K562 (cell line): Measurements from ENCODE around the gene ADIG. TPM values are rescaled to one million over a fixed set of nuclear protein-coding genes. Genes with fewer than 3 reads are reported as not detected.

ENCODE experiments used
- ATAC-seq: fragments of 200-7000 bp; cut with Tn5 transposase; 3 replicates; pipeline ENCODE4 v1.9.1; 2020; ENCODE audit warnings: moderate library complexity
- BruUV-seq: library from RNA; stranded (reverse); fragments of 400-500 nt; replicated peaks from 2 replicates; lab custom pipeline; 2021; lab: Mats Ljungman, UMichigan
- CTCF ChIA-PET: fragments of 300-600 bp; formaldehyde crosslinking; extraction: SDS; loops from one replicate; lab custom pipeline; 2021; ENCODE audit warnings: low intra/inter-chr PET ratio; lab: Yijun Ruan, JAX
- POLR2A ChIA-PET: fragments of 300-600, 350-650 bp; sonication (Branson Sonifier 250); formaldehyde crosslinking; extraction: SDS; loops from one replicate; lab custom pipeline; 2021; ENCODE audit warnings: antibody characterized with exemption, inconsistent platforms; lab: Yijun Ruan, JAX
- DNase-seq, 4 experiments: peaks; one replicate each; pipeline versions ENCODE4 v3.0.0 to v3.0.0-alpha.2; 2011 to 2018; ENCODE audit warnings: low spot score in 3 of 4, mixed read lengths in 3 of 4; ENCODE audit errors: extremely low read depth in 1 of 4
- FAIRE-seq: peaks from 2 replicates; lab custom pipeline; 2011; peaks lifted over from hg19 to GRCh38; lab: Jason Lieb, UNC
- H2AFZ ChIP-seq: 2 replicates; pipeline ENCODE4 v1.6.0; 2011; ENCODE audit warnings: low read depth, low read length, control low read depth, inconsistent platforms
- H3K27ac ChIP-seq: fragments of 200-600 bp; 3 replicates; pipeline ENCODE4 v1.8.0; 2011; ENCODE audit warnings: low read depth, mild to moderate bottlenecking, control low read depth, inconsistent platforms, low read length, moderate library complexity, mixed read lengths; ENCODE audit errors: extremely low read depth
- H3K27me3 ChIP-seq, 2 experiments: fragments of 300-600 bp in 1 of 2; 2 replicates in 1 of 2; 3 replicates in 1 of 2; pipeline versions ENCODE4 v1.6.0 to v1.8.0; 2011; ENCODE audit warnings: inconsistent platforms in 2 of 2, low read length in 2 of 2, mild to moderate bottlenecking in 1 of 2, mixed read lengths in 1 of 2, moderate library complexity in 1 of 2; ENCODE audit not compliant: control insufficient read depth in 2 of 2, insufficient read depth in 2 of 2
- H3K36me3 ChIP-seq: fragments of 300-600 bp; 3 replicates; pipeline ENCODE4 v1.8.0; 2011; ENCODE audit warnings: mild to moderate bottlenecking, low read length, inconsistent platforms; ENCODE audit not compliant: control insufficient read depth, insufficient read depth
- H3K4me1 ChIP-seq, 2 experiments: fragments of 200-600 bp in 1 of 2; replicated peaks in 1 of 2; 2 replicates in 1 of 2; 3 replicates in 1 of 2; pipeline versions ENCODE4 v1.5.1 to v1.8.0; 2011; ENCODE audit warnings: inconsistent platforms in 2 of 2, low read length in 2 of 2, mild to moderate bottlenecking in 1 of 2, mixed read lengths in 1 of 2, moderate library complexity in 1 of 2; ENCODE audit not compliant: control insufficient read depth in 2 of 2, insufficient read depth in 2 of 2
- H3K4me2 ChIP-seq: 2 replicates; pipeline ENCODE4 v1.6.1; 2011; ENCODE audit warnings: low read length, control low read depth, inconsistent platforms, mixed read lengths; ENCODE audit not compliant: insufficient read depth
- H3K4me3 ChIP-seq: fragments of 200-600 bp; sonication (generic), shearing (Covaris generic); 2 replicates; pipeline ENCODE4 v1.5.1; 2016; ENCODE audit warnings: control low read depth, inconsistent platforms
- H3K79me2 ChIP-seq: fragments of 200-600 bp; 3 replicates; pipeline ENCODE4 v1.8.0; 2011; ENCODE audit warnings: low read length, inconsistent platforms; ENCODE audit not compliant: control insufficient read depth, insufficient read depth
- H3K9ac ChIP-seq, 2 experiments: 2 replicates each; pipeline versions ENCODE4 v1.6.0 to v1.6.1; 2011; ENCODE audit warnings: low read depth in 2 of 2, low read length in 2 of 2, control low read depth in 1 of 2, inconsistent platforms in 1 of 2, mild to moderate bottlenecking in 1 of 2, mixed read lengths in 1 of 2; ENCODE audit not compliant: insufficient read depth in 1 of 2
- H3K9me1 ChIP-seq: one replicate; pipeline ENCODE4 v1.6.0; 2011; ENCODE audit warnings: inconsistent platforms, mild to moderate bottlenecking, low read length, moderate library complexity; ENCODE audit not compliant: control insufficient read depth, insufficient read depth
- H3K9me3 ChIP-seq: replicated peaks from 2 replicates; pipeline ENCODE4 v1.5.1; 2011; ENCODE audit warnings: low read depth, low read length, inconsistent platforms; ENCODE audit not compliant: control insufficient read depth, insufficient read depth
- H4K20me1 ChIP-seq: replicated peaks from 2 replicates; pipeline ENCODE4 v1.6.1; 2011; ENCODE audit warnings: low read length, inconsistent platforms, mixed read lengths; ENCODE audit not compliant: control insufficient read depth, insufficient read depth
- ATF4 ChIP-seq: fragments of 450-650 bp; formaldehyde crosslinking; IDR thresholded peaks from 2 replicates; pipeline ENCODE4 v1.4.0; 2022; ENCODE audit warnings: mild to moderate bottlenecking, moderate library complexity
- GATA2 ChIP-seq: sonication (generic); formaldehyde crosslinking; IDR thresholded peaks from 2 replicates; pipeline ENCODE4 v1.4.0; 2020; ENCODE audit warnings: mild to moderate bottlenecking, missing genetic modification reagents
- MCM2 ChIP-seq: fragments of 450-650 bp; IDR thresholded peaks from 2 replicates; pipeline ENCODE4 v1.6.1; 2017; ENCODE audit warnings: low read depth, mild to moderate bottlenecking
- MYBL2 ChIP-seq, 2 experiments: fragments of 450-650 bp in 1 of 2; sonication (generic) in 1 of 2; formaldehyde crosslinking in 1 of 2; IDR thresholded peaks; 2 replicates each; pipeline versions ENCODE4 v1.6.1 to v1.8.1; 2017 to 2022; ENCODE audit warnings: borderline replicate concordance in 1 of 2, inconsistent platforms in 1 of 2, low read depth in 1 of 2, mild to moderate bottlenecking in 1 of 2, missing genetic modification reagents in 1 of 2, moderate library complexity in 1 of 2
- XRCC4 ChIP-seq: IDR thresholded peaks from one replicate; pipeline ENCODE4 v1.6.1; 2011; ENCODE audit not compliant: insufficient read depth, insufficient read length; ENCODE audit errors: extremely low read depth
- ZBED1 ChIP-seq: IDR thresholded peaks from 2 replicates; pipeline ENCODE4 v1.6.1; 2014
- ZHX1 ChIP-seq: fragments of 150-350 bp; conservative IDR thresholded peaks from 2 replicates; pipeline ENCODE4 v1.6.1; 2014; ENCODE audit warnings: low read length
- ZNF263 ChIP-seq: sonication (generic); formaldehyde crosslinking; IDR thresholded peaks from 2 replicates; pipeline ENCODE4 v1.8.0; 2022; ENCODE audit warnings: mild to moderate bottlenecking, missing genetic modification reagents, borderline replicate concordance
- ZNF318 ChIP-seq, 2 experiments: fragments of 450-650 bp; IDR thresholded peaks; 2 replicates each; pipeline ENCODE4 v1.6.1; 2016; ENCODE audit warnings: mild to moderate bottlenecking in 2 of 2, borderline replicate concordance in 1 of 2, low read depth in 1 of 2, moderate library complexity in 1 of 2
- WGBS: fragments of 100-300 bp; shearing (Covaris generic); methylation state at CpG from one replicate; pipeline ENCODE4 v1.1.6; 2016; ENCODE audit warnings: low coverage, mixed read lengths; ENCODE audit not compliant: insufficient coverage; ENCODE audit errors: missing lambda C conversion rate; 5-methylcytosine and 5-hydroxymethylcytosine counted together
- in situ Hi-C: fragments of 300-500 bp; cut with MboI; formaldehyde crosslinking; loops from 4 replicates; pipeline ENCODE4 v1.15.0; 2018; ENCODE audit warnings: inconsistent platforms, mixed read lengths
- intact Hi-C: fragments of 100-400 bp; cut with micrococcal nuclease; formaldehyde crosslinking; loops from 2 replicates; pipeline ENCODE4 v1.14.2; 2022
- polyA plus RNA-seq, 8 experiments: library from polyadenylated mRNA; depleted of rRNA in 4 of 8; stranded (reverse) in 5 of 8; unstranded in 3 of 8; fragments of >200 nt; fragmentation: Nextera tagmentation in 2 of 8; fragmentation: Illumina TruSeq in 1 of 8; extraction: Ambion mirVana in 2 of 8; extraction: Trizol in 1 of 8; gene quantifications; 2 replicates each; pipeline versions ENCODE4 v1.2.1 to v1.2.3, GENCODE V29; 2011 to 2014; ENCODE audit warnings: inconsistent platforms in 1 of 8, missing spikeins in 1 of 8
- total RNA-seq, 7 experiments: library from RNA; depleted of rRNA in 6 of 7; stranded (reverse); fragments of >200 nt in 6 of 7; fragmentation: Illumina TruSeq in 2 of 7; extraction: Trizol in 2 of 7; gene quantifications; 2 replicates each; pipeline versions ENCODE4 v1.2.1 to v1.2.3, GENCODE V29; 2011 to 2021; ENCODE audit warnings: low replicate concordance in 1 of 7

The ADIG gene
- total and polyA plus RNA-seq, 9 of the 15 experiments (the other 6 are each of a cell fraction or from before 2014, with no cell fraction given): not detected

DNA sequence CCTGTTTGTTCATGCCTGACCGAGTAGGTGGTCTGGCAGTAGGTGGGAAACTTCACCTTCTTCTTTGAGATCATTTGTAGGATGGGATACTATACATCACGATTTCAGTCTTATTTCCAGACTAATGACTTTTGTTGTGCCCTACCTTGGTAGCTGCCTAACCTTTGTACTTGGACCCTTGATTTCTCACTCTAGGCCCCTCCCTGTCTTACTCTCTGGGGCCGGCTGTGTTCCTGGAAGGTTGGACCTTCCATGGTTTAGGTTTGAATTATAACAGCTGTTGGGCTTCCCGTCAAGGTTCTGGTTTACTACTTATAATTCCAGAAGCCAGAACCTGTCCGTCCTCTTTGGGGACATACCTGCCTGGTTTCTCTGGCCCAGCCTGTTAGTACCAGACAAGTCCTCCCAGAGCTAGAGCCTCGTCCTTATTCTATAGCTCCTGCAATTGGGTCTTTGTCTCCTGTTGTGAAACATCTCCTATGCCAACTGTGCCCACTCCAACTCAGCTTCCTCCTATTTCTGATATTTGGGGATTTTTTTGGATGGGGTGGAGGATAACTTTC, 14.9 kb upstream of the ADIG start:
- in situ Hi-C loops (no loop called here), intact Hi-C loops (no loop called here)
- Histone ChIP-seq H3K4me3 (no peak overlapping the region), H2AFZ (no peak overlapping the region), H3K4me1 (peaks cover 13 to 18% of the 10 kb centered on the region in 2 experiments; a peak in 4 of 5 replicates), H3K9me1 (no peaks in the 10 kb centered on the region), H3K27ac (no peak overlapping the region), H3K27me3 (no peaks in the 10 kb centered on the region), H4K20me1 (no peaks in the 10 kb centered on the region), H3K4me2 (no peak overlapping the region), H3K9me3 (no peaks in the 10 kb centered on the region), H3K79me2 (no peaks in the 10 kb centered on the region), H3K36me3 (peaks cover 53% of the 10 kb centered on the region), H3K9ac (no peak overlapping the region)
- BruUV-seq: no TSS peak
- WGBS: 74% methylated on average over 6 of the region's 6 CpGs
- DNase-seq: no peak
- no peak for FAIRE-seq
- ChIA-PET CTCF (no interaction called here), POLR2A (interaction anchor here (1.0 to 2.1 kb wide), 3 partner anchors 11 to 23 kb away, joined by 4 to 5 read pairs (median 4); partner anchors contain the start of gene ADIG)
- no peak for ATAC-seq
- TF ChIP-seq ATF4 (CRISPR knock-in tag) (no peak), ZBED1 (no peak), MYBL2 (IDR thresholded peaks at IDR 0.05; ENCODE audit: low read depth) (no peak), MYBL2 (CRISPR knock-in tag; IDR thresholded peaks at IDR 0.05; ENCODE audit: borderline replicate concordance) (no peak), ZHX1 (no peak), GATA2 (CRISPR knock-in tag) (no peak), ZNF318 (IDR thresholded peaks at IDR 0.05; ENCODE audit: borderline replicate concordance in 1 of 2, low read depth in 1 of 2) (no peak), ZNF263 (CRISPR knock-in tag) (no peak), MCM2 (no peak), XRCC4 (no peak)
